A673 (cell line): ENCODE measurements around the gene CLEC20A.

Experiments
- EZH2 ChIP-seq: fragments of 200-600 bp; sonication (generic); IDR thresholded peaks from 2 replicates; pipeline ENCODE4 v1.6.1; 2017; ENCODE audit warnings: borderline replicate concordance, low read depth, mild to moderate bottlenecking, mixed read lengths, antibody characterized with exemption, low read length; ENCODE audit not compliant: poor library complexity, severe bottlenecking
- TF ChIP-seq, protein P1 (sequence below): fragments of 300-800, 200-600 bp; sonication (generic); conservative IDR thresholded peaks from 2 replicates; pipeline ENCODE4 v1.5.1; 2017; ENCODE audit warnings: low read depth, mild to moderate bottlenecking, antibody characterized with exemption, low read length, moderate library complexity, mixed read lengths

DNA sequence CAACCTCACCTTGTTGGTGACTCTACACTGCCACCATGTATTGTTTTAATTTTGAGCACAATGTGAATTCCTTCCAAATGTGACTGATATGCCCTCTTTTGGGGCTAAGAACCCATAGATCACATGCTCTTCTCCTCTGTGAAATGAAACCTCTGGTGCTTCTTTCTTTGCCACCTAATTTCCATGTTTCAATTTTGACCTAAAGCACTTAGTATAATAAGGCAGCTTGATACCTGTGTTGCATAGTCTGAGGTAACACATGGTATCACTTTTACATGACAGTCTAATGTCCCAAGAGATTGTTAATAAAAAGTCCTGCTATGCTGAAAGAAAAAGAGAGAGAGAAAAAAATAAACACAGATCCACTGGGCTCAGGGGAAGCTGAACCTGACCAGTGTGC lies 24.2 kb downstream of the CLEC20A start:
- no peak for TF ChIP-seq EZH2
- TF ChIP-seq, protein P1, sequence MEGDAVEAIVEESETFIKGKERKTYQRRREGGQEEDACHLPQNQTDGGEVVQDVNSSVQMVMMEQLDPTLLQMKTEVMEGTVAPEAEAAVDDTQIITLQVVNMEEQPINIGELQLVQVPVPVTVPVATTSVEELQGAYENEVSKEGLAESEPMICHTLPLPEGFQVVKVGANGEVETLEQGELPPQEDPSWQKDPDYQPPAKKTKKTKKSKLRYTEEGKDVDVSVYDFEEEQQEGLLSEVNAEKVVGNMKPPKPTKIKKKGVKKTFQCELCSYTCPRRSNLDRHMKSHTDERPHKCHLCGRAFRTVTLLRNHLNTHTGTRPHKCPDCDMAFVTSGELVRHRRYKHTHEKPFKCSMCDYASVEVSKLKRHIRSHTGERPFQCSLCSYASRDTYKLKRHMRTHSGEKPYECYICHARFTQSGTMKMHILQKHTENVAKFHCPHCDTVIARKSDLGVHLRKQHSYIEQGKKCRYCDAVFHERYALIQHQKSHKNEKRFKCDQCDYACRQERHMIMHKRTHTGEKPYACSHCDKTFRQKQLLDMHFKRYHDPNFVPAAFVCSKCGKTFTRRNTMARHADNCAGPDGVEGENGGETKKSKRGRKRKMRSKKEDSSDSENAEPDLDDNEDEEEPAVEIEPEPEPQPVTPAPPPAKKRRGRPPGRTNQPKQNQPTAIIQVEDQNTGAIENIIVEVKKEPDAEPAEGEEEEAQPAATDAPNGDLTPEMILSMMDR, result no peak
